ENCODE measurements around the gene PTPRN2.

Gene PTPRN2

DNA sequence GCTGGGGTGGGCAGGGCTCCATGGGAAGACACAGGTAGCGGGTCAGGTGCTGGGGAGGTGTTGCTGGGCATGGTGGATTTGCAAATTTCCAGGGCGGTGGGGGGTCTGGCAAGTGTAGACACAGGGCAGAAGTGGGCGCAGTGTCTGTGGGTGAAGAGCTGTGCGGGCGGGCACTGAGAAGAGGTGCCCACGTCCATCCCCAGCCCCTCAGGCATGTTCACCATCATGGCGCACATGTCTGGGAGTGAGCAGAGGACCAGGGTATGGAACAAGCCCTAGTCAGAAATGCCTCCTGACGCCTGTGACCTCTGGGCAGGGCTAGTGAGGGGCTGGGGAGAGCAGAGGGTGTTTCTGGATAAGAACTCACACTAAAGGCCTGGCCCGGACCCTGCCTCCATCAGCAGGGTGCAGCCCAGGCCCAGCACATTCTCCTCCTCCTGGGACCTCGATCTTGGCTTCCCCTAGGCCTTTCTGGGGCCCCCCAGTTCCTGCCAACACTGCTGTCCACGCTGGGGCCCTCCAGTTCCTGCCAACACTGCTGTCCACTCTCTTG lies 612.9 kb downstream of the PTPRN2 start:
- DNase-seq (ENCODE audit: low spot score): no peak

DNA sequence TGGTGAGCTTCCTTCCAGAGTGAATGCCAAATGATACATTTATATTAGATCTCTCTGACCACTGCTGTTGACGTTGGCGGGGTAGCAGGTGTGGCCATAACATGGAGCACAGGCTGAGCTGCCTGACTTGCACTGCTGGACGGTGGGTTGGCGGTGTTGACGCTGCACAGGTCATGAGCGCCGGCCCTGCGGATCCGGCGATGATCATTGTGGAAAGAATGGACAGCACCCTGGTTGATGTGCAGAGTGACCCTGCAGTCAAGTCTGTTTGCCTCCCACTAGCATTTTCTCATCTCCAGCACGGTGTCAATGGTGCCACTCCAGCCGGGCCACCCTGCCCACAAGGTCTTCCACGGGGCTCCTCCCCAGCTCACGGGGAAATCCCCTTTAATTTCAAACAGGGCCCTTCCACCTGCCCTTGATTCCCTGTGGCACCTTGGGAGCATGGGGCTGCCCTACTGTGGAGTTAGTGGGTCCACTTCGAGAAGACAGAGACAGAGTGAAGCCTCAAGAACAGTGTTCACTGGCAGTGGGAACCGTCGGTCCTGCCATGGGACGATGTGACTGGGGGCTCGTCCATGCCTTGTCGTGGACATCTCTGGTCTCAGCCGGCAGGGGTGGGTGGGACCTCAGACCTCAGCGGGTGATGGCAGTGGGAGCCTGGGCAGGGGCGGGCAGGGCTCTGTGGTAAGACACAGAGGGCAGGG lies 613.5 kb downstream of the PTPRN2 start:
- no peak for DNase-seq (ENCODE audit: low spot score)

DNA sequence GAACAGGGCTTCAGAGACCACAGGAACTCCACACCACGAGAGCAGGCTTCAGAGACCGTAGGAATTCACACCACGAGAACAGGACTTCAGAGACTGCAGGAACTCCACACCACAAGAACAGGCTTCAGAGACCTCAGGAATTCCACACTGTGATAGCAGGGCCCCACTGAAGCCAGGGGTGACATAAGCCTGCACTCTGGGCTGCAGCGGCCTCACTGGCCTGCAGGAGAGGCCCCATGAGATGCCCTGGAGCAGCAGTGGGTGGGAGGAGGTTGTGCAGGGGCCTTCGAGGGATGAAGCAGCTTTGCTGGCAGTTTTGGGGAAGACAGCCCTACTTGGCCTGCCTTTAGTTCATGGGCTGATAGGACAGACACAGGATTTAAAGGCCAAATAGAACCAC lies 614.7 kb downstream of the PTPRN2 start:
- no peak for DNase-seq (ENCODE audit: low spot score)

DNA sequence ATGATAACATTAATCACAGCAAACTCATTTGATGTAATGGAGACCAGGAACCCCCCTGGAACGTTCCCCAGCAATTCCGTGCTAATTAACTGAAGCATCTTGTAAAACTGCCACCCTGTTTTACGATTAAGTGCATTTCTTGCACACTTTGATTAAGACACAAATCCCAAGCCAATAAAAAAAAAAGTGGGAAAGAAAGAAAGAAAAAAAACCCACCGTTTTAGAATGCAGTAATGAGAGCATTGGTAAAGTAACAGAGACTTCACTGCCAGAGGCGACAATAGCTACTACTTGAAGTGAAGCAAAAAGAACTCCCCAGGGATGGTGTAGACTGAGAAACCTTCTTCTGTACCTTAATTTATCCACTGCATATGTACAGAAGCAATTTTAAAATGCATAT lies 616.1 kb downstream of the PTPRN2 start:
- no peak for DNase-seq (ENCODE audit: low spot score)

DNA sequence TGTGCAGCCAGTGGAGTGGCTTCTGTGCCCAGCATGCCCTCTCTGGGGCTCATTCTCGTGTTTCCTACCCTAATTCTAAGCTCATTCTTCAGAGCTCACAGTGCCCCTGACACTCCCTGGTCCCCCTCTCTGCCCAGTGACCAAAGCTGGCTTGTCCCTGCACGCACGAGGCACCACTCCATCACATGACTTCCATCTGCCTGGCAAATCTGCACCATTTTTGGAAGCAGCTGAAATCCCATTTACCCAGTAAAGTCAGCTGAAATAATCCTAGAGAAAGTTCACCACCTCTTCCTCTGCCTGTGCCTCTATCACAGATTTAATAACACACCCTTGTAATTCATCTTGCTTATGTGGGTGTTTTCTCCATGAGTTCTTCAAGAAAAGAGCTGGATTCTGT lies 616.9 kb downstream of the PTPRN2 start:
- DNase-seq (ENCODE audit: low spot score): no peak

DNA sequence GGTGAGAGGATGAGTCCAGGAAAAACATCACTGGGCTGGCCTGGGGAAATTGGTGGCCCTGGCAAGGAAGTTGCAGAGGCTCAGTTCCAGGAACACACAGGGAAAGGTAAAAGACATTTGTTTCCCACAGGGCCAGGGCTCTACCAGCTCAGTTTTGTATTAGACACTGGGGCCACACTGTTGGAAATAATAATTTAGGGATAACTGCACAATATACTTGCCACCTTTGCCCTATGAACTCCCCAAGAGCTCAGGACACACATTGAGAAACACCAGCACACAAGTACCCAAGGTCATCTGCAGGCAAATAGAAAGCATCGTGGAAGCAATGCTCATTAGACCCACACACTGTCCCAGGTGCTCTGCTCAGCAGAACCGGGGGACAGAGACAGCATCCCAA lies 617.6 kb downstream of the PTPRN2 start:
- no peak for DNase-seq (ENCODE audit: low spot score)

DNA sequence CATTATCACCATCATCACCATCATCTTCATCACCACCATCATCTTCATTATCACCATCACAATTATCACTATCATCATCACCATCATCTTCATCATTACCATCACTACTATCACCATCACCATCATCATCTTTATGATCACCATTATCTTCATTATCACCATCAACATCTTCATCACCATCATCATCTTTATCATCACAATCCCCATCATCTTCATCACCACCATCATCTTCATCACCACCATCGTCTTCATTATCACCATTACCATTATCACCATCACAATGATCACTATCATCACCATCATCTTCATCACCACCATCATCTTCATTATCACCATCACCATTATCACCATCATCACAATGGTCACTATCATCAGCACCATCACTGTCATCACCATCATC lies 621.1 kb downstream of the PTPRN2 start:
- DNase-seq (ENCODE audit: low spot score): no peak

DNA sequence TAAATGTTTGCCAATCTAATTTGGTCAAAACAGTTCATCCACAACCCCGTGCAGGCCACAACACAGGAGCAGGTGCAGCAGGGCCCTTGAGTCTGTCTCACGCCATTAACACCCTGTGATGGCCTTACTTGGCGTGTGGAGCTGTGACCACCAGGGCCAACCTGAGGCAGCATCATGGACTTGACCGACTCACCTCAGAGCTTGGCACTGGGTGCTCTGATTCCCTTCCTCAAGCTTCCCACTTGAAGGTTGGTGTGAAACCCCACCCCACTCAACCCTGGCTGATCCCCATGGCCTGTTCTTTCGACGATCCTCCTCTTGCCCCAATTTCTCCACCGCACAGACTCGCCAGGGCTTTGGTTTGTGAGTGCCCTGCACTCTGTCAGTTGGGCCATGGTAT lies 623.1 kb downstream of the PTPRN2 start:
- DNase-seq (ENCODE audit: low spot score): no peak

DNA sequence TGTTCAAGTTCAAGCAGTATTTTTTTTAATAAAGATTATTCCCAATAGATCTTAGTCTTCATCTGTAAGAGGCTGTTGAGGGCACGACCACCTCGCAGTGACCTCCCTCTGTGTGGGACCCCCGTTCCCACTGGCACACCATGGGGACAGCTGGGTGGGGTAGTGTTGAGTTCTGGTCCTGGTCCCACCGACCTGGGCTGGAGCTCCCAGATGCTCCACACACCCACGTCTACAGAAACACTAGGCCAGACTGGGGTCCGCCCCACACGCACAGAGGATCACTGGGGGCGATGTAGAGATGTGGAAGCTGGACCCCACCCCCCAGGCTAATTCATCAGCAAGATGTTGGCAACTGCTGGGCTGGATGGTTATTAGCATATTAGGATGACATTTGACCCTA lies 623.6 kb downstream of the PTPRN2 start:
- no peak for DNase-seq (ENCODE audit: low spot score)

DNA sequence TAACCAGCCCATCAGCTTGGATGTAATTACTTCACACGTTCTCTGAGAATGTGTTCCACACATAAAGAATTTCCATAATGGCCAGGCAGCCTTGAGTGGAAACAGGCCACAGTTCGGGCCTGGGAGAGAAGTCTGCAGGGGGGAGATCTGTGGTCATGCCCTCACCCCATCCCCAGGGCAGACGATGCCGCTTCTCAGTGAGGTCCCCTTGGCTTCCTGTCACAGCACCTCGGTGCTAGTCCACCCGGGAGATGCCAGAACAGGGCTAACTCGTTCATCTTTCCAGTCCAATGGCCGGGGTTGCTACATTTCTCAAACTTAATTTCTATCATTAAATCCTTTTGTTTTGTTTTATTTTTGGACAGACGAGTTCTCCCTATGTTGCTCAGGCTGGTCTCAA lies 624.1 kb downstream of the PTPRN2 start:
- no peak for DNase-seq (ENCODE audit: low spot score)

DNA sequence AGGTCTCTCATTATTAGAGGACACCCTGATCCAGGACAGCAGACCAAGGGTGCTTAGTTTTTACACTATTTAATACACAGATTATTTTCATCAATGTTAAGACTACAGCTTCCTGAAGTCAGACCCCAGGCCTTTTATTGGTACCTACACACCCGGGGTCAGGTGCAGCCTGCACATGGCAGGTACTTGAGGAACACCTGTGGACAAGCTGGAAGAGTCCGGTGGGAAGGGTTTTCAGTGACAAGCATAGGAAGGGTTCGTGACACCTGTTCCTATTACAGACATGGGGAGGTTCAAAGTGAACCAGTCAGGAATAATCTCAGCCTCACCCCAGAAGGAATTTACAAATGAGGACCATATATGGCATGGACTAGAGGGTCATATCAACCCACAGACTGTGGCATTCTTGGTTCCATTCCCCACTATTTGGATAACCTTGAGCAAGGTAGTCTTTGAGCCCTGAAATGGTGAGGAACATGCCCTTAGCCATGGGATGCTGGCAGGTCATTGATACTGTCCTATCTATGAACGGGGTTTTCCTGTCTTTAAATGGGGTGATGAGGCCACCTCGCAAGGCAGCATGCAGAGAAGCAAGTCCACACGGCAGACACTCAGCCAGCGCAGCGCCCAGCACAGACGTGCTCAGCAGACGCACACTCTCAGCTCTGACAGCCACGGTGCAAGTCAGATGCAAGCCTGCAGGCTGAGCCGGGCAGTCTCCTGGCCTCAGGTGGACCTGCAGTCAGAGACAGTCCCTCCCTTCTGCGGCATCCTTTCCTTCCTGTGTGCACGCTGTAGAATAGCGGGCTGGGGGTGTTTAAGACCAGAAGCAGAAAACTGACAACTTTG lies 624.9 kb downstream of the PTPRN2 start:
- DNase-seq (ENCODE audit: low spot score): no peak

DNA sequence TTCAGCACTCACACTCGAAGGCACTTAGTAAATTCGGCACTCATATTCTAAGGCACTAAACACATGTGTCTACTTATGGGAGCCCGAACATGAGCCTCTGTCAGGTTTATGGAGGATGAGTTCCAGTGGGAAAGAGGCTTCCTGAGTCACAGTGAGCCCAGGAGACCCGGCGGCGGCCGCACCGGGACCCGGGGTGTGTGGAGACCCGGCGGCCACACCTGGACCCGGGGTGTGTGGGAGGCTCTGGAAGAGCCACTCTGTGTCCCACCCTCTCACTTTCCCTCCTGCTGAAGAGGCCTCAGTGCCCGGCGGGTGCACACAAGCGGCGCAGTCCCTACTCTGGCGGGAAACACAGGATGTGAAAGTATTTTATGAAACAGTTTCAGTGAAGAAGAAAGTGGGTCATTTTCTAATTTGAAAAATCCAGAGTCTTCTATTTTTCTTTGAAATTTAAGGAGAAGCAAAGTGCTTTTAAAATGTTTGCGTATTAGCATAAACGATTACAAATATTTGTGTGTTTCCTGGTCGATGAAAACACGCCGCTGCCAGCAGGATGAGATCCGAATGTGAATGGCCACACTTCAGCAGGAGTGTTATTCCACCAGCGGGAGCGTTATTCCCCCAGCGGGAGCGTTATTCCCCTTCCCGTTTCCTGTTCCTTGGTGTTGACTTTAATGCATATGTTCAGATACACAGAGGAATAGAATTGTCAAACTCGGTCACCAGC lies 625.7 kb downstream of the PTPRN2 start:
- DNase-seq (ENCODE audit: low spot score): no peak

DNA sequence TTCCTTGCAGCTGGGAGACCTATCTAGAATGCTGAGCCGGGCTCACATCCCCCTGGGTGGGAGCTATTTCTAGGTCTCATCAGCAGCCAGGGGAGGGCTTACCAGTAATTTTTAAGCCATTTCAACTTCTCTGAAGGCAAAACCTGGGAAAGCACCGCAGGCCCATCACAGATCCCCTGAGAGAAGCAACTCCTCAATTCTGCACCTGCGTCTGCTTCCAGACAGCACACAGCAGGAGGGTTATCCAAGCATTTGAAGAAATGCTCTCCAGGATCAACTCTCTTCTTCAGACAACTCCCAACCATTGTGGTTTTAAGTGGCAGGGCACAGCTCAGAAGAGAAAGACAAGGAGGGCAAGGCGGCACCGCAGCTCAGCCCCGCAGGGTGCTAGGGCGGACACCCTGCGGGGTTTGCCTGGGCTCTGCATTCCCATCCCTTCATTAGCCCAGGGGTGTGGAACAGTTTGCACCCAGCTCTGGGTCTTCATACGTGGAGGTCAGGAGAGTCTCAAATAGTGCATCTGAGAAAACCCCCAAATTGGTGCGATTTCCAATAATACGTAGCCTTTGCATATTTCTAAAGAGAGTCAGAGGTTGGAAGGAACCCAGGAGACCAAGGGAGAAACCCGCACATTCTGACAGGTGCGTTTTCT lies 632.1 kb downstream of the PTPRN2 start:
- DNase-seq (ENCODE audit: low spot score): no peak

DNA sequence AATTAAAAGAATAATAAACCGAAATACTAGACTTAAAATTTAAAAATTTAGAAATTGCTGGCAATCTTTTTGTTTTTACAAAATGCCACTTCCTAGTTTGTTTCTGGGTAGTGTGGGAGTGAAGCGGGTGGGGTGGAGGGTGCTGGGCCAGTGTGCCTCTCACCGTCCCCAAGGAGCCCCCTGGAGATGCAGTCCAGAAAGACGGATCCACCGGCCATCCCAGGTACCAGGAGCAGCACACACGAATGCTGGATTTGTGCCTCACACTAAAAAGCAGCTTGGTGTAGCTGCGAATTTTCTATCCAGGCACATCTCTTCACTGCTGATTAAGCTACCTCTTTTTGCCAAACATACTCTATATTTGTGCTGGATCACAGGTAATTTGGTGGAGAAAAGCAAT lies 632.7 kb downstream of the PTPRN2 start:
- no peak for DNase-seq (ENCODE audit: low spot score)

DNA sequence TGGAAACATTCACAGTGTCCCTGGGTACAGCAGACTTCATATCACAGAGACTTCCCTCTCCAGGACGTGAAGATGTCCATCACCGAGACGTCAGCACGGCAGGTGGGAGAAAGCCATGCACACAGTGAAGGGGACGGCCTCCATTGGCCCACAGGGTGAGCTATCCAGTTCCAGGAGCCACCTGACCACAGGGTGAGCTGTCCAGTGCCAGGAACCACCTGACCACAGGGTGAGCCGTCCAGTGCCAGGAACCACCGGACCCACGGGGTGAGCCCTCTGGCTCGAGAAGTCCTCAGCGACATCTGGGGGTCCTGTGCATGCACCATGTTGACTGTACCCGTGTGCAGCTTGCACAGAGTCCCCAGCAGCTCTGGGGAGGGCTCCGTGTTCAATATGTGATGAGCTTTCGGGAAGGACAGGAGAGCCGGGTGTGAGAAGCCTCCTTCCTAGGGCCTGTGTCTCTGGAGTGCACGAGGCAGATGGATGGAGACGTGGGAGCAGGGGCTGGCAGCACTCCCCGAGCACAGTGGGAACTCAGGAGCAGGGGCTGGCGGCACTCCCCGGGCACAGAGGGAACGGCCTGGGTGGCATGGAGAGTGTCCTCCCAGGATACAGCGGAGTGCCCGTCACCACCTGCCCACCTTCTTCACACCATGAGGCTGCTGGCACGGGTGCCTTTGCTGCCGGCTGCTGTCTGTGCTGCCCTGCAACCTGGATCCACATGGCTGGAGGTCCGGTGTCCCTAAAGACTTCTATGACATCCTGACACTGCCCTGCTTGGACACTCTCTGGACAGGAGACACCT lies 634.6 kb downstream of the PTPRN2 start:
- DNase-seq (ENCODE audit: low spot score): no peak

DNA sequence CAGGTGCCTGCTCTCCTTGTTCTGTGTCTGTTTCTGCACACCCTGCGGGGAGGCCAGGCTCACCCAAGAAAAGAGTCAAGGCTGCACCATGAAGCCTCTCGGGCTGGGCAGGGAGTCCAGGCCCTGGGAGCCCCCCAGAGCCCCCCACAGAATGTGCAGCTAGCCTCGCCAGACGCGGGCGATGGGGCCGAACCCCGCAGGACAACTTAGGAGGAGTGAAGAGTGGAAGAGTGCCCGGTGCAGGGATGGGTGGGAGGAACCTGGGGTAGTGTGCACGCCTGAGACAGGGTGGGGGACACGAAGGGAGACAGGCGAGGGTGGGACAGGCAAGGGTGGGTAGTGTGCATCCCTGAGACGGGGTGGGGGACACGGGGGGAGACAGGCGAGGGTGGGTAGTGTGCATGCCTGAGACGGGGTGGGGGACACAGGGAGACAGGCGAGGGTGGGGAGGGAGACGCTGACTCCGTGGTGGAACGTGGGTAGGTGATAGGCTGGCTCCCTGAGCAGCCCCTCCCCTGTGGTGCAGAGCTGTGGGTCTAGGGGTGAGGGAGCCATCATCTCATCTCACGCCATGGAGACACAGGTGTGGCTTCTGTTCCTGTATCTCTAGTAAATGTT lies 635.5 kb downstream of the PTPRN2 start:
- no peak for DNase-seq (ENCODE audit: low spot score)

DNA sequence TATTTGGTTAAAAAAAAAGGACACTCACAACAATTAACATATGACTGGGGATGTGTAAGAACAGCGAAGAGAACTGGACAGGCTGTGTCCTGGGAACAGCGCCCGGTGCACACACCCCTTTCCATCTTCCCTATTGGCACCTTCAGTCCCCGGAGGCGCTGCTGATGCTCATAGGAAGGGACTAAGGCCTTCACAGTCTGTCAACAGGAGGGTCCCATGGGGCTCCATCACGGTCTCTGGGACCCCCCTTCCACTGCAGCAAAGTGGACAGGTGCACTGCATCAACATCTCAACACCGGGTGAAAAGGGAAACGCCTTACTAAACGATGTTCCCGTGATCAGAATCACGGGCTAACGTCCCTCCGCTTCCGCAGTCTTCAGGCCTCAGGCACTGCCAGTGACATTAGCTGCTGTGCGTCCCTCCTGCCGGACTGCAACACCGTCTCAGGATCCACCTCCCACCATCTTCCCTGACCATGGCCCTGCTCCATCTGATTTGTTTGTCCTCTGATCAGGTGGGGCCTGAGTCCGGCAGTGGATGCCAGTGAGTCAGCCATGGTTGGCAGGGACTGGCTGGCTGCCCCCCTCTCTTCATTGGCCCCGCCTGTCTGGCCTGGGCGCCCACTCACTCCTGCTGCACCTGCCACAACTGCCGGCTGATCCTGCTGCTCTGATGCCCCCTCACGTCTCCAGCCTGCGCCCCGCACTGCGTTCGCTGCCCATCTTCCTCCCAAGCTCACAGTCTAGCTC lies 636.1 kb downstream of the PTPRN2 start:
- DNase-seq (ENCODE audit: low spot score): no peak

DNA sequence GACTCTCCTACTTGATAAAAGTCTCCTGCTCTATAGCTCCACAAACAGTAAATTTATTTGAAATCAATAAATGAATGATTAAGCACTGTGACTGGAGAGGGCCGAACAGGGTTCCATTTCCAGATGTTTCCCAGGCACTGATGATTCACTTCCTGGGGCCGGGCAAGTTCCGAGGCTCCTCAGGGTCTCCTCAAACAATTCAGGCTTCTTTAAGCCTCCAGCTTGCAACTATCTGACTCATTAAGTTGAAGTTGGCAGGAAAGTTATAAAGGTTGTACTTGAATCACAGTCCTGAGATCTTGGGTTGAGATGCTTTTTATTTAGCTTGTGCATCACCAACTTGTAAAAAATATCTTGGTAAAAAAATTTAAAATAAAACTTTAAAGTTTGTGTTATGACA lies 637.9 kb downstream of the PTPRN2 start:
- no peak for DNase-seq (ENCODE audit: low spot score)

DNA sequence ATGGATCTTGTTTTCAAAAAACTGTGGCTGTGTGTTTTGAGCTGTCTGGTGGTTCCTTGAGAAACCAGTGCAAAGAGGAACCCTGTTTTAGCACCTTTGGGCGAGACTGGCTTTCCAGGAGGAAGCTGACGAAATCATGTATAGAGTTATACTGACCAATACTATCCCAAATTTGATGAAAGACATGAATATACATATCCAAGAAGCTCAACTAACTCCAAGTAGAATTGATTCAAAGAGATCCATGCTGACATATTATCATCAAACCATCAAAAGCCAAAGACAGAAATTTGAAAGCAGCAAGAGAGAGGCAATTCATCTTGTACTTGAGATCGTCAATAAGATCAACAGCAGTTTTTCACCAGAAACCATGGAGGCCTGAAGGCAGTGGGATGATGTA lies 640.1 kb downstream of the PTPRN2 start:
- DNase-seq (ENCODE audit: low spot score): no peak

DNA sequence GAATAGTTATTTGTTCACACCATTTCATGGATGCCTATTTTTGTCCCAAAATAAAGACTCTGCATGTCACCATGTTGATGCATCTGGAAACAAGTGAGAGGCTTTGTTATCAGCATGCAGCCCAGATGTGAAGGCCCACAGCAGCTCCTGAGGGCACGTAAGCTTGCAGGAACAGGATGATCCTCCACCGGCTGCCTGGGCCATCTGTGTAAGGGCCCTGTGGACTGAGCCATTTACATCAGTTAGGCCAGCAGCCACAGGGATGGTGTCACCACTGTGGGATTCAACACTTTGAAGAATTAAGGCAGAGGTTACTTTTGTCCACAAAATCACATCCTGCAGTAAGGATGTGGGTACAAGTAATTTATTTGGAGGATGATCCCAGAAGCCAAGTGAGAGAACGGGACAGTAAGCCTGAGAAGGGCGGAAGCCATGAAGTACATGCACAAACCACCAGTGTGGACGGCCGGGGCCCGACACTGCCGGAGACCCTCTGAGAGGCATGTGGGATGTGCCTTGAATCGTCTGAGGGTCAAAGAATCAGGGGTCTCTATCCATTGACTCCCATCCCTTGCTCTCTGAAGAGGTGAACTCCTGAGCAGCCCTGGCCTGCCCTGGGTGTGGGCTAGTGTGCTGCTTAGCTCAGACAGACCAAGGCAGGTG lies 641.1 kb downstream of the PTPRN2 start:
- DNase-seq (ENCODE audit: low spot score): no peak
